Activated CD4-positive, alpha-beta T cell treated with anti-CD3 and anti-CD28 coated beads, Interleukin-2, amount 50 U/mL, for 48 hours (primary cell): ENCODE measurements around the gene C1QTNF5.
"Not testable (repeated sequence)": the region's sequence is repeated elsewhere in the genome, so short reads cannot be mapped to it uniquely, and the experiment has no call there.

Source experiments
- DNase-seq, 2 experiments: peaks; one replicate each; pipeline ENCODE4 v3.0.0-alpha.2; 2020

Gene C1QTNF5

GRCh38 chr11:119340335-119341221 lies at the start of gene C1QTNF5:
C1QTNF5 (minus strand) TSS chr11:119340883; CDS start chr11:119340397, 486 bp downstream.
- DNase-seq = no peak

GRCh38 chr11:119389611-119390254 lies 49.0 kb upstream of the C1QTNF5 start:
- DNase-seq = no peak

GRCh38 chr11:119388103-119388502 lies 47.4 kb upstream of the C1QTNF5 start:
- no peak for DNase-seq

DNA sequence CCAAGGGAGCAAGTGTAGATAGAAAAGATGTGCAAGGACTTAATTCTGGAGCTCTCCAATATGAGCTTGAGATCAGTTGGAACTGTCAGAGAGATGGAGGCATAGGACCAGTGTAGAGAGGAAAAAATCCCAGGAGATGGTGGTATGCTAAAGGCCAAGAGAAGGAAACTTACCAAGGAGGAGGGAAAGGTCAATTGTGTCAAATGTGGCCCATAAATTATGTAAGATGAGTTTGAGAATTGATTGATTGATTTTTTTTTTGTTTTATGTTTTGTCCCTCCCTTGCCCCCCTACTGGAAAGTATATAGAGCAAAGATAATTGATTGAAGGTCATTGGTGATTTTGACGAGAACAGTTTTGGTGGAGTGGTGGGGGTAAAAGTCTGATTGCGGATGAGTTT lies 43.6 kb upstream of the C1QTNF5 start:
- DNase-seq = no peak

DNA sequence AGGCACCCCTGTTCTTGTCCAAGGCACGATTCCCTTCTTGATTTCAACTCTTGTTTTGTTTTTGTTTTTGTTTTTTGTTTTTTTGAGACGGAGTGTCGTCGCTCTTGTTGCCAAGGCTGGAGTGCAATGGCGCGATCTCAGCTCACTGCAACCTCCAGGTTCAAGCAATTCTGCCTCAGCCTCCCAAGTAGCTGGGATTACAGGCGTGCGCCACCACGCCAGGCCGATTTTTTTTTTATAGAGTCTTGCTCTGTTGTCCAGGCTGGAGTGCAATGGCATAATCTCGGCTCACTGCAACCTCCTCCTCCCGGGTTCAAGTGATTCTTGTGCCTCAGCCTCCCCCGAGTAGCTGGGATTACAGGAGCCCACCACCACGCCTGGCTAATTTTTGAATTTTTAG lies 41.8 kb upstream of the C1QTNF5 start:
- not testable (repeated sequence) for DNase-seq

DNA sequence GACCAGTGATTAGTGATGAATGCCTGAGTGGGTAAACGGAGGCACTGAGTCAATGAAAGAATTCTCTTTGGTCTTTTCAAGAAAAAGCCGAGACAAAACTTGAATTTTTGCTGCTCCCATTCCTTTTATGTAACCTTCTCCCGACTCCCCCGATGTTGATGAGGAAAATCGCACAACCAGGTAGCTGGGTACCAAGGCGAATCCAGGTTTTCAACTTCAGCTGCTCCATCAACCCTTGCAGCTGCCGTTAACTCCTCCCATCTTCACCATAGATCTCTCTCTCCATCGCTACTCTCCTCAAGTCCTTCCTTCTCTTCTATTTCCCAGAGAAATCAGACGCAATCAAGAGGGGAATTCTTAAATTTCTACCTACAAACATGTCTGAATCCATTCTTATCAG lies 41.4 kb upstream of the C1QTNF5 start:
- DNase-seq = no peak

GRCh38 chr11:119381181-119381988 lies 40.7 kb upstream of the C1QTNF5 start, which contains the start of gene USP2:
USP2 (minus strand) TSS chr11:119381690; CDS start chr11:119373480, 8,210 bp downstream.
- DNase-seq = peak; percentile 95 to 97

DNA sequence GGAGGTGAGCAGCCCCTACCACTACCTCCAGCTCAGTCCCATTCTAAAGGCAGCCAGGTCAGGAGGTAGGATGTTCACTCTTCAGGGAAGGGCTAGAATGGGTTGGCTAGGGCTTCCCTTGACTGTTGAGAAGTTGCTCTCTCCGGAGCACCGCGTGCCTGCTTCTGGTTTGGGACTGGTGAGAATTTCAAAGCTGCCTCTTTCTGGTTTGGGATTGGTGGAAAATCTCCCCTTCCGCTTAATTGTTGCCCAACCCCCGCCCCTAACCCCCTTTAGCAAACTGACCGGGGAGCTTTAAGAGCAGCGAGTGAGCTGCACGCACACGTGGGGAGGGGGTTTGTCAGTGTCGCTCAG lies 40.1 kb upstream of the C1QTNF5 start:
- no peak for DNase-seq

- no peak for DNase-seq
These were observed 39.6 kb upstream of the C1QTNF5 start for GRCh38 chr11:119380160-119380826.

GRCh38 chr11:119378851-119379465 lies 38.3 kb upstream of the C1QTNF5 start:
- no peak for DNase-seq

DNA sequence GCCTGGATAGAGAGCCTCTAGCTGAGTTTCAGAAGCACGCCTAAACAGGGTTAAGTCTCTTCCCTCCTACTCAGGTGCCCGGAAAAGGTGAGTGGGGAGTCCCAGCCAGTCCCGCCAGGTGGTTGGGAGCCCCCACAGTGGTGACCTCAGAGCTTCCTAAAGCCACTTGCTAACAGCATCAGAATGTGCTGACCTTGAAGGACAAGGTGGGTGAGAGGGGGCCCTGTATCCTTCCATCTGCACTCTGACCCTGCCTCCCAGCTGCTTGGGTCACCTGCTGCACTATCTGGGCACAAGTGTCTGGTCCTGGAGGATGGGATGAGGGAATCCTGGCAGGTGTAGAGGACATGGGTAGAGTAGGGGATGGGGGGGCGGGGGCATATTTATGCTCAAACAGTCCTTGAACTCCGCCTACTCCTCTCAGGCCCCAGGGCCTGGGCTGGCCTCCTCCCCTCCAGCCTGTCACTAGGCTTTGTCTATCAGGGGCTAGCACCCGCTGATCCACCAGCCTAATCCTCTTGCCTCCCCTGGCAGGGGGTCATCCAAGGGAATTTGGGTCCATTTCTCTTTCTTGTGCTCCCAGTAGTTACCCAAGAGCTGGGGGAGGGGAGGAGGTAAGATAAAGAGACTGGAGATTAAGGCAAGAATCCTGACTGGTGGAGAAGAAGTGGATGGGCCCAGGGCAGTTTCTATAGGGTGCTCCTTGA lies 37.4 kb upstream of the C1QTNF5 start:
- DNase-seq = no peak

GRCh38 chr11:119377112-119377901 lies 36.6 kb upstream of the C1QTNF5 start:
- DNase-seq = no peak

DNA sequence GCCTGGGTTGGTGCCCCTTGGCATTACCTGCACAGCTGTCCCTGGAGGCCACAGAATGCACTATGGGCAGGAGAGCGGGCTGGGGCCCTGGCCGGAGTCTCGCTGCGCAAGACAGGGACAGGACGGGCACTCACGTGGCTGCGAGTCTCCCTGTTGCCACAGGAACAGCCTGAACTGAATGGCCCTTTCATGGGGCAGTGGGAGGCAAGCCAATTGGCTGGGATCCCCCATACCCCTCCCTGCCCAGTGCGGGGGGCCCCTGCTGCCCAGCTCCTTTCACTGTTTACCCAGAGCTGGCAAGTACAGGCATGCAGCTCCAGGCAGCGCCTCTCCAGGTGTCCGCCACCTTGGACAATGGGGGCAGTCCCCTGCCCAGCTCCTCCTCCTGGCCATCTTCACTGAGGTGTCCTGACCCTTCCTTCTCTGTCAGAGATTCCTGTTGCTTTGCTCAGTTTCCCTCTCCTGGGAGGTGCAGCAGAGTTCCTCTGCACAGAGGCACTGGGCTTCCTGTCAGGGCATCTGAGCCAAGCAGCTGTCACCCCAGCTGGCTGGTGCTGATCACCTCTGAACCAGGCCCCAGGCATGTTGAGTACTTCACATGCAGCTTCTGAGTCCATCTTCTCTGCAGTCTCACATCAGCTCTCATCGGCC lies 35.6 kb upstream of the C1QTNF5 start:
- DNase-seq = no peak

GRCh38 chr11:119375337-119376196 lies 34.9 kb upstream of the C1QTNF5 start:
- no peak for DNase-seq

GRCh38 chr11:119374632-119375336 lies 34.1 kb upstream of the C1QTNF5 start:
- no peak for DNase-seq

DNA sequence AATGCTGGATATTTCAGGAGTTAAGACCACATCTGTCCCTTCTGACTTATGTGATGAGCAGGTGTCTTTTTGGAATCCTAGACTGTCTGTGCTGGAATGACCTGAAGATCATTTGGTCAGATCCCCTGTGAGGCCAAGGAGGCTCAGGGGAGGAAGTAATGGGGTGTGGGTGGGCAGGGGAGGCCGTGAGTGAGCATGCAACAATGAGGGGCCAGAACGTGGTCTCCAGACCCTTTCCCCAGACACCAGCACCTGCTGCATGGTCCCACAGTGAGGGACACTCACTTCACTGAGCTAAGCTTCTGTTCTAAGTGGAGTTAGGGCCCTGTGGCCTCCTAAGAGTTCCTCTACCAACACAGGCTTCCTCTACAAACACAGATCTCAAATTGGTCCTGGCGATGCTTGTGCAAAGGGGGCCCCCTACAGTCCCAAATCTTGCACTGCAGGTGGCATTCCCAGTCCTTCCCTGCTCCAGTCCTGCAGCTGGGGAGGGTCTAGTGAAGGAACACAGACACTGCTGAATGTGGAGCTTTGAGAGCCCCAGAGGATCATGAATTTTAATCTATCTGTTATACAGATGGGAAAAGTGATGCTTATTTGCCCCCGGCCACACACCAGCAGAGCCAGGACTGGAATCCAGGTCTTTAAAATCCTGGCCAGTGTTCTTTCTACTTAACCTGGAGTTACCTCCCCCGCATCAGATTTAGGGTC lies 33.4 kb upstream of the C1QTNF5 start:
- peak; percentile 66 to 70 for DNase-seq

DNA sequence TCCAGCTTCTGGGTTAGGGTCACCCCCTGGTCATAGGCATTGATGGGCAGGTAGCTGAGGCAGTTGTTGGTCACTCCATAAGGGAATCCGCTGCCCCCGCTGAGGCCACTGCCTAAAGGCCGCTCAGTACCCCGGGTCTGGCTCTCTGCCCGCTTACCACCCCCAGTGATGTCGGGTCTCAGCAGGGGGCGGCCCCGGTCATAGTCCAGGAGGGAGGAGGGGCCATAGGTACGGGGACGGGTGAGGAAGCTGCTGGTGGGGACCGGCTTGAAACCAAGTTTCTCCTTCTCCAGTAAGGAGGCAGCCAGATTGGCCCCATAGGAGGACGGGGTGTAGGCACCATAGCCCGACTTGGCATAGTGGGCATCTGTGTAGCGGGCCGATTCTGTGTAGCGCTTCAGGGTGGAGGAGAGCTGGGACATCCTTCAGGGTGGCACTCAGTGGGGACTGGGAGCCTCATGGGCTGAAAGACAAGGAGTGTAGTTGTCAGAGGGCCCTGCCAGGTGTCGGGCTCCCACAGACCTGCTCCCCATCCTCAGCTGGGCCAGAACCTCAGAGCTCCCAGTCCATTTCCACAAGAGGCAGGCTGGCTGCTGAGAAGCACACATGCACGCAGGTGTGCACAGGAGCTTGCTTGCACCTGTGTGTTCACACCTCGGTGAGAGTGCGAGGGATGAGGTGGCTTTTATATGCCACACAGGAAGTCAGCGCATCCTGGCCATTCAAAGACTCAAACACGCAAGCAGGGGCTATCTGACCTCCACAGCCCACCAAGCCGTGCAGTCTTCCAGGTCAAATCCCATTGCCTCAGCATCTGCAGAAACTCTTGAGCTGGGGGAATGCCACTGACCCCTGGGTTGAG lies 32.6 kb upstream of the C1QTNF5 start:
- DNase-seq = no peak
